Fibroblast of skin of left biceps (primary cell): ENCODE measurements around the gene NPM3.

Experiments used
- DNase-seq, 2 experiments: peaks; one replicate each; pipeline ENCODE4 v3.0.0-alpha.2; 2013; ENCODE audit warnings: low read depth in 2 of 2

NPM3 gene

GRCh38 chr10:101758858-101759257 is 24.4 kb downstream of the NPM3 start:
- DNase-seq = no peak

- DNase-seq = no peak
Observed at GRCh38 chr10:101752241-101752640, 31.0 kb downstream of the NPM3 start.

- no peak for DNase-seq
Observed at GRCh38 chr10:101749047-101750016, 33.9 kb downstream of the NPM3 start.

GRCh38 chr10:101748496-101748895 is 34.8 kb downstream of the NPM3 start:
- DNase-seq = no peak

GRCh38 chr10:101745074-101745696 is 38.1 kb downstream of the NPM3 start:
- no peak for DNase-seq

- no peak for DNase-seq
Observed at GRCh38 chr10:101744267-101744666, 39.0 kb downstream of the NPM3 start.

GRCh38 chr10:101741938-101742337 is 41.3 kb downstream of the NPM3 start:
- no peak for DNase-seq

GRCh38 chr10:101736666-101737065 is 46.6 kb downstream of the NPM3 start:
- DNase-seq = no peak

- DNase-seq = no peak
Observed at GRCh38 chr10:101732096-101732495, 51.1 kb downstream of the NPM3 start.
